NCI-H187 treated with DMSO at 0.1 percent for 48 hours (cell line): ENCODE results near the gene KCNJ4.

Source experiments
- DNase-seq: peaks from one replicate; lab custom pipeline; 2025; lab: John Stamatoyannopoulos, UW

The KCNJ4 gene

DNA sequence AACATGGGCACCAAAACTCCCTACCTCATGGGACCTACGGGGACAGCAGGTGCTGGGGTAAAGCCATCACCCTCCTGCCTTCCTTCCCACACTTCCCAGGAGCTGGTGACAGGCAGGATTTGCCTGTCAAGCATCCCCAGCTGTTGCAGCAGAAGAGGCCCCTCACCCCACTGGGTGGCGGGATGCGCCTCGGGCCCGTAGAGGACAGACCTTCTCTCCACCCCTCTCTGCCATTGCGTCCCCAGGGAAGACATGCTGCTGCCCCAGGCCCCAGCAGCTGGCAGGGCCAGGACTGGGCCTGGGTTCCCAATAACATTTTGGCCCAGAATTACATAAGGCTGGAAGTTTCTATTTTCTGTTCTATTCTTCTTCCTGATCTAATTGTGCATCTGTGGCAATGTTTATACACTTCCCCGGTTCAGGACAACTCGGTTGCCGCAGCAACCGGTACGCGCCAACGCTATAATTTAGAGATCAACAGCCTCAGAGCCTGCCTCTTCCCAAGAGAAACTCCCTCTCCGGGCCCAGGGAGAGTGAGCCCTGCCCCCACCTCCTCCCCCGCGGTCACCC, 25.4 kb downstream of the KCNJ4 start:
- no peak for DNase-seq

DNA sequence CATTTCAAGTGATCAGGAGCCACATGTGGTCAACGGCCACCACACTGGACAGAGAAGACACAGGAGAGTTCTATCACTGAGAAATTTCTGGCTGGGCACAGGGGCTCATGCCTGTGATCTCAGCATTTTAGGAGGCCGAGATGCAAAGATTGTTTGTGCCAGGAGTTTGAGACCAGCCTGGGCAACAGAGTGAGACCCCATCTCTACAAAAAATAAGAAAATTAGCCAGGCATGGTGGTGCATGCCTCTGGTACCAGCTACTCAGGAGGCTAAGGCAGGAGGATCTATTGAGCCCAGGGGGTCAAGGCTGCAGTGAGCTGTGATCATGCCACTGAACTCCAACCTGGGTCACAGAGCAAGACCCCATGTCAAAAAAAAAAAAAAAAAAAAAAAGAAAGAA, 26.3 kb downstream of the KCNJ4 start:
- DNase-seq = no peak

GRCh38 chr22:38427940-38428339, 27.1 kb downstream of the KCNJ4 start:
- no peak for DNase-seq

- no peak for DNase-seq
Measured at GRCh38 chr22:38427465-38427864, 27.5 kb downstream of the KCNJ4 start.

DNA sequence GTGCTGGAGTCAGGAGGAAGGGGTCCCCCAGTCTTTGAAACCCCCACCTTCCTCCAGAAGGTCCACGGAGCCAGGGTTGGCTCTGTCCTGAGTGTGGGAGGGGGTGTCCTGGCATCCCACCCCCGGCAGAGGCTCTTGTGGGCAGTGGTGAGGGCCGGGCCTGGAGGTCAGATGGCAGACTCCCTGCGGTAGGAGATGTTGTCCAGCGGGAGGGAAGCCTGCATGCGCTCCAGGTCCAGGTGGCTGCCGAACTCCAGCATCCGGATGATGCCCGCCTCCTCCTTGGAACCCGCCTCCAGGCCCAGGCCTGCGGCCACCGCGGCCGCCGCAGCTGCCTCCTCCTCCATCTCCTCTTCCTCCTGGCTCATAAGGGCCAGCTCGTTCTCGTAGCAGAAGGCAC, 28.4 kb downstream of the KCNJ4 start:
- no peak for DNase-seq

- DNase-seq = no peak
Measured at GRCh38 chr22:38424525-38425080, 30.4 kb downstream of the KCNJ4 start.

GRCh38 chr22:38423512-38424503, 31.2 kb downstream of the KCNJ4 start:
- no peak for DNase-seq

DNA sequence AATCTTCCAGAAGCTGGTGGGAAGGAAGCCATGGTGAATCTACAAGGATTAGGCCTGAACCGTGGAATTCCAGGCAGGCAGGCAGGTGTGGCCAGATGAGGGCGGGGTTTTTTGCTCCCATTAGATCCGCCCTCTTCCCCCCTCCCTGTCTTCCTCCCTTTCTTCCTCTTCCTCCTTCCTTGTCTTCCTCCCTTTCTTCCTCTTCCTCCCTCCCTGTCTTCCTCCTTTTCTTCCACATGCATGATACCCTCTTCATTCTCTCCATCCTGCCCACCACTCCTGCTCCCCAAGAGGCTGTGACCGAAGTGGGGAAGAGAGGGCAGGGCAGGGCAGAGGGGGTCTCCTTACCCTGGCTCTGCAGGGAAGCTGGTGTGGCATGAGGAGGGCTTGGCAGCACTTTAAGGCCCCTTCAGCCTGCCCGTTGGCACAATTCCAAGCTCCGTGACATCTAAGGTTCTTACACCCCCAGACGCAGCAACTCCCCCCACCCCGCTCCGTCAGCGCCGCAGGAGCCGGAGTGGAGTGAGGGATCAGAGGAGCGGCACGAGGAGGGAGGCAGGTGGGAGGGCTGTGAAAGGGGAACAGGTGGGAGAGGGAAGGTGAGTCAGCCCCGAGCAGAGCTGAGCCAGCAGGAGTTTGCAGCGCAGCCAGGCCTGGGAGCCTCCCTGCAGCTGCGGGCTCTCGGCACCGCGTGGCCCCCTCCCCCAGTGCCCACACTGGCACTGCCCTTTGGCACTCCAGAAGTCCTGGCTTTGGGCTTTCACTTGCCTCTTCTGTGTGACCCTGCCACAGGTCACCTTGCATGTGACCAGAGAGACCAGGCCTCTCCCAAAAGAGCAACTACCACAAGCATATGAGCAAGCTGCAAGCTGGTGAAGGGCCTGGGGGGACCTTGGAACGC, 32.1 kb downstream of the KCNJ4 start:
- no peak for DNase-seq

GRCh38 chr22:38420734-38421133, 34.3 kb downstream of the KCNJ4 start:
- DNase-seq = no peak

GRCh38 chr22:38419858-38420160, 35.2 kb downstream of the KCNJ4 start:
- DNase-seq = no peak

DNA sequence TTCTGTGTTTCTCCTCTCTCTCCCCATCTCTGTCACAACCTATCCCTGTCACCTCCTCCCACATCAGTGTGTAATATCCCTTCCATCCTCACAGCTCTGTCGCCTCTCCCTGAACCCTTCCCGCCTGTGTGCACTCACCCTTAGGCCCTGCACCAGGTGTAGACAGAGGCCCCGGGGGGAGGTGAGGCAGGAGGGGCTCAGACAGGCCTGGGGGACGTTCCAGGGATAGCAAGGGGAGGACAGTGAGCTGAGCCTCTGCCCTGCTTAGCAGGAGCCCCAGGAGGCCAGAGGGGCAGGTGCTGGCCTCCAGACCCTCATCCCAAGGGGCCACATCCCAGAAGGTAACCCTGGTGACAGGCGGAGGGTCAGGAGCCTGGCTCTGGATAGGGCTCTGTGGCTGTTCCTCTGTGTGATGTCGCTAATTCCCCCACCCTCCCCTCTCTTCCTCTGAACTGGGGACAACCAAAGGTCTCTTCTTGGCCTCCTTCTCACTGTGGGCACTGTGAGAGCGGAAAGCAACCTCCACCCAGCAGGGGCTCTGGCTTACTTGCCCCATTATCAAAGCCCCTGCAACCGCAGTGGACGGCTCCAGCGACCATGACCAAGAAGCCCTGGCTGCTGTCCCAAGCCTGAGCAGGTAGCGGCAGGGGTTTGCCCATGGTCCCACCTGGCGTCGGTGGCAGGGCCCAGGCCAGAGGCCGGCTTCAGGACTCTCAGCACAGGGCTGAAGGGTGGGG, 35.7 kb downstream of the KCNJ4 start:
- DNase-seq = no peak

GRCh38 chr22:38418589-38418988, 36.4 kb downstream of the KCNJ4 start:
- DNase-seq = no peak

DNA sequence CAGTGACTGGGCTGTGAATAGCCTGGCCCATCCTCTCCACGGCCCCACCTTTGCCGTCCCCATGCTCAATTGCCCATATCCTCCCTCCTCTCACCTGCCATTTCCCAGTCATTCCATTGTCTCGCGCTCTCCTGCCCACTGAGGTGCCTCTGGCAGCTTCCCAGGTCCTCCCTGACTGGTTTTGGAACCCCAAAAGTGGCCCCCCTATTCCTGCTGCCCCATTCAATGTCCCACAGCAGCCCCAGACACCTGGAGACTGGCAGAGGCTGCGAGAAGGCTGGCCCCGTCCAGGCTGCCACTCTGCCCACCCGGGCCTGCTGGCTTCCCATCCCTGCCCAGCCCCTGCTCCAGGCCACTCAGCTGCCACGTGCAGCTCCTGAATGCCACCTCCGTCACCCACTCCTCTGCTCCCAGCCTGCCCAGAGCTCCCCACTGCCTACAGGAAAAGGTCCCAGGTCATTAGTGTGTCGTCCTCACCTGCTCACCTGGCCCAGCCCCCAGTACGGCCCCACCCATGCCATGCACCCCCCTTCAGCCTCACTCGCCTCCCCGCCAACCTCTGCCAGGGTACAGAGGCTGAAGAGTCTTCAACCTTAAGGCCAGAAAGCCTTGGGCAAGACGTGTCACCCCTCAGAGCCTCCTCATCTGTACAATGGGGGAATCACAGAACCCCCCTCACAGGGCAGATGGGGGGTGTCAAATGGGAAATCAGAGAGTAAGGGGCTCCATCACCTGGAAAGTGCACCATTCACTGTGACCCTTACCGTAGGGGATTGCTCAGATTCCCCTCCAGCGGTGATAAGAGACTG, 37.5 kb downstream of the KCNJ4 start:
- no peak for DNase-seq

DNA sequence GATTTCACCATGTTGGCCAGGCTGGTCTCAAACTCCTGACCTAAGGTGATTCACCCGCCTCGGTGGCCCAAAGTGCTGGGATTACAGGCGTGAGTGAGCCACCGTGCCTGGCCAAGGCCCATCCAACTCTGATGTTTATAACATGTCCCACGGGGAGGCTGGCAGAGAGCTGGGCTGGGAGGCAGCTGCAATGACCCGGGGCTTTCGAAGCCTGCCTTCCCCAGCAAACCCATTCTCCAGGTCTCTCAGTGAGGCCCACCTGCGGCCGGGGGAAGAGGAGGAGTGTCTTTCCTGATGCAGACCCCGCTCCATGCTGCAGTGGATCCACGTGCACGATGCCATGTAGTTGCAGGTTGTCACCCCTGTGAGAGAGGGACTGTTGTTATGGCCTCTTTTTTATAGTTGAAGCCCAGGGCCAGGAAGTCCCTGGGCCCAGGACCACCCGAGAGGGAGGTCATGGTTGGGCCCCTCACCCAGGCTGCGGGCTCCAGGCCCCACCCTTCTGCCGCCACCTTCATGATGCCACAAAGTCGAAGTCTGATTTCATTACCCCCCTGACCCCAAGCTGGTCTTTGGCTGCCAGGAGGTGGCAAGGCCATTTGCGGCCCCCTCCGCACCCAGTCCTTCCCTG, 38.3 kb downstream of the KCNJ4 start:
- DNase-seq = no peak

DNA sequence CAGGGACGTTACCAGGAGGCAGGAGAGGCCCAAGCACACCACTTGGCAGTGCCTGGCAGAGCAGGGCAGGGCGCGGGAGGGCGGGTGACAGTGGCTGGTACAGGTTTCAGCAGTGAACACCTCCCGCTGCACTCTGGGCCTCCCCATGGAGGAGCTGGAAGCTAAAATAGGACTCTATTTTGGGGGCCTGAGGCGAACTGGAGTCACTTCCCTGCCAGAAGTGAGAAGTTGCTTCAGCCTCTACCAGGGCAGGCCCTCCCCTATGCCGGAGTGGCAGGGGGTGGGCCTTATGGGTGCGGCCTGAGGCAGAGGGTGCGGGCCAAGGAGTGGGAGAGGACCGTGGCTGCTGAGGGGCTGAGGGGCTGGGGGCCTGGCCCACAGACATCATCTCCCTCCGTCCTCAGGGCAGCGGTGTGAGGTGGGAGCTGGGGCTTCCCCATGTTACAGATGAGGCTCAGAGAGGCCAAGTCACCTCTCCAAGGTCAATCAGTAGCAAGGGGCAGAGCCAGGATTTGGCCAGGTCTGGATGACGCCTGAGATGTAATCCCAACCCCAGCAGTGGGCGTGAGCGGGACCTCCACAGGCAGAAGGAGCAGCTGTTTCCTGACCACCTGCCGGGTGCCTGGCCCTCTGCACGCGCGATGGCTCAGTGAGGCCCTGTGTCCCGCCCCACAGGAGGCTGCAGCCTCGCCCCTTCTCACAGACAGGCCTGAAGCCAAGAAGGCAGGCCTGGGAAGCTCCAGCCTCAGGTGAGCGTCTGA, 39.3 kb downstream of the KCNJ4 start:
- no peak for DNase-seq

DNA sequence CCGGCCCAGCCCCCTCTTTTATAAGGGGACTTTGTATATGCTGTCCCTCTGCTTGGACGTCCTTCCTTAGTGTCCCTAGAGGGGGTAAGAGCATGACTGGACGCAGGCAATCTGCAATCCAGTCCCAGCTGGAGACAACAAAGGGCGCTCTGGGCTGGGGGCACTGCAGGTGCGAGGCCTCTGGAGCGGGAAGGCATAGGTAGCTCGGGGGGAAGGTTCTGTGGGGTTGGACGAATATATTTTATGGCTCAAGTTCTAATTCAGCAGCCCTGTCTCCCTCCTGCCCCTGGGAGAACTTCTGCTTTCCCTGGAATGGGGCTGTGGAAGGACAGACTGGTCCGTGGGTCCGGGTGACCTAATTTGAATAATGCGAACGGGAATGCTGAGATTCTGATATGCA, 40.0 kb downstream of the KCNJ4 start:
- no peak for DNase-seq

DNA sequence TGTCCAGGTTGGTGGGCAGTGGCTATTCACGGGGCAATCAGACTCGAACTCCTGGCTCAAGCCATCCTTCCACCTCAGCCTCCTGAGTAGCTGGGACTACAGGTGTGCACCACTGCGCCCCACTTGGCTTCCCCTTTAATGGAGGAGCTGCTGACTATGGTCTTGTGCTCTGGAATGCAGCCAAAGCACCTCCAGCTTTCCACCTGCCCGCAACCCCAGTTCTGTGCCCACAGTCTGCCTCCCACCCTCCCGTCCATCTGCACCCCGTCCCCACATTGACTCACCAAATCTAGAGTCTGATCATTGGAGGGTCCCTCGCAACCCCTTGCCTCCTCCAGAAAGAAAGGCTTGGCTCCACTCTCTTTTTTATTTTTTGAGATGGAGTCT, 41.0 kb downstream of the KCNJ4 start:
- DNase-seq = no peak

DNA sequence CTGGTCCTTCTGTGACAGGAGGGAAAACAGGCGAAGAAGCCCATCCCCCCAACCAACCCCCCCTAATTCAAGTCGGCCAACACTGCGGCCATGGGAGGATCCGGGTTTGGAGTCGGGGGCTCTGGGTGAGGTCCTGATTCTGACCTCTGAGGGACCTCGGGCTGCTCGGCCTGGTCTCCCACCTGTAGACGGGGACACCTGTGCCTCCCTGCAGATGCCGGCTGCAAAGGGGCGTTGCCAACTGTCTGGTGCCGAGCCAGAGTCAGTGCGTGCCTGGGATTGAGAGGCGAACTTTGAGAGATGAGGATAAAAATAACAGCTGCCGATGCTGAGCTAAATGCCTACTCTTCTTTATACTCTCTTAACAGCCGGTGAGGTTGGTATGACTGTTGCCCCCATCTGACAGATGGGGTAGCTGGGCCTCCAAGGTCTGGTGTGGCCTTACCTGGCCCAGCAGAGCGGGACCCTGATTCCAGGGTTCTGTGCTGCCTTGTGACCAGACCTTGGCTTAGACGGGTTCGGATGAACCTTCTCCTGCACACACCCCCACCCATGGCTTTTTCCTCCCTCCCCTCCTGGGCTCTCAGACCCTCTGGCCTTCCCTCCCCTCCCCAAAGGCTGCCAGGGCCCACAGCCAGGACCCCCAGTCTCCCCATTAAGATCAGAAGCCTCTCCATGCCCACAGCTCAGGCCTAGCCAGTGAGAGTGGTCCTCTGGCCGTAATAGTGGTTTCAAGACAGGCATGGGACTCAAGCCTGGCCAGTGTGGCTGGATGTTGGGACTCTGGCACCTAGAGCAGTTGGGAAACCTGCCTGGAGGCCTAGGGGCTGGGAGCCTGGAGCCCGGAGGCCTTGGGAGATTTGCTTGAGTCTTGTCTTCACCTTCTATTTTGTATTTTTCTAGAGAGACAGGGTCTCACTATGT, 41.7 kb downstream of the KCNJ4 start:
- no peak for DNase-seq
